Measurements from ENCODE around the gene SPEF2.

The SPEF2 gene

GRCh38 chr5:35776757-35777156, 159.1 kb downstream of the SPEF2 start:
- no peaks in the 10 kb centered on the region for H3K9me3 ChIP-seq (ENCODE audit: control insufficient read depth, insufficient read depth, low read depth, low read length)
- ChIA-PET POLR2A (no interaction called here), CTCF (interaction anchor here (0.6 to 8.2 kb wide), 21 partner anchors 10 to 574 kb away, joined by 3 to 147 read pairs (median 4); partner anchors contain the start of genes CAPSL and SPEF2)
- no peaks in the 10 kb centered on the region for H3K36me3 ChIP-seq (ENCODE audit: control insufficient read depth in 2 of 2, insufficient read depth in 1 of 2, low read length in 2 of 2)
- TF ChIP-seq MZF1 (tag by site-specific recombination; IDR thresholded peaks at IDR 0.05; ENCODE audit: borderline replicate concordance) (no peak), ZNF777 (tag by site-specific recombination; IDR thresholded peaks at IDR 0.05; ENCODE audit: borderline replicate concordance) (no peak), KLF1 (tag by site-specific recombination; IDR thresholded peaks at IDR 0.05) (no peak), ZBTB11 (tag by site-specific recombination; conservative IDR thresholded peaks at IDR 0.05; ENCODE audit: low read depth) (no peak), ZNF146 (tag by site-specific recombination; IDR thresholded peaks at IDR 0.05) (no peak), ZNF677 (tag by site-specific recombination; IDR thresholded peaks at IDR 0.05) (no peak), ZNF394 (tag by site-specific recombination; IDR thresholded peaks at IDR 0.05; ENCODE audit: borderline replicate concordance) (no peak), ZNF398 (tag by site-specific recombination; IDR thresholded peaks at IDR 0.05) (no peak), ZNF510 (tag by site-specific recombination; IDR thresholded peaks at IDR 0.05; ENCODE audit: insufficient replicate concordance) (no peak), ZNF837 (tag by site-specific recombination; IDR thresholded peaks at IDR 0.05) (no peak), ZNF280C (tag by site-specific recombination; IDR thresholded peaks at IDR 0.05) (no peak), TRIM28 (IDR thresholded peaks at IDR 0.05; ENCODE audit: borderline replicate concordance, low read length) (no peak), ZNF792 (tag by site-specific recombination; IDR thresholded peaks at IDR 0.05) (no peak)
- H3K4me3 ChIP-seq (ENCODE audit: low read depth, low read length): no peak overlapping the region
- H3K4me1 ChIP-seq (ENCODE audit: control insufficient read depth, insufficient read depth, low read length): no peaks in the 10 kb centered on the region
- no peak overlapping the region for H3K27ac ChIP-seq (ENCODE audit: extremely low read depth, low read depth, low read length)

- Histone ChIP-seq H3K4me3 (ENCODE audit: low read depth, low read length) (no peak overlapping the region), H3K4me1 (ENCODE audit: control insufficient read depth, insufficient read depth, low read length) (no peaks in the 10 kb centered on the region), H3K27ac (ENCODE audit: extremely low read depth, low read depth, low read length) (no peak overlapping the region), H3K36me3 (ENCODE audit: control insufficient read depth in 2 of 2, insufficient read depth in 1 of 2, low read length in 2 of 2) (no peaks in the 10 kb centered on the region), H3K9me3 (ENCODE audit: control insufficient read depth, insufficient read depth, low read depth, low read length) (no peaks in the 10 kb centered on the region)
- ChIA-PET CTCF (interaction anchor here (0.6 to 8.2 kb wide), 34 partner anchors 9 to 576 kb away, joined by 3 to 147 read pairs (median 4); partner anchors contain the start of gene CAPSL), POLR2A (no interaction called here)
- TF ChIP-seq ZNF423 (tag by site-specific recombination; IDR thresholded peaks at IDR 0.05) (no peak), REST (tag by site-specific recombination; IDR thresholded peaks at IDR 0.05) (peak; percentile 77), KLF7 (tag by site-specific recombination; IDR thresholded peaks at IDR 0.05; ENCODE audit: borderline replicate concordance) (no peak), ZBTB1 (tag by site-specific recombination; IDR thresholded peaks at IDR 0.05) (peak; percentile 48; the same call in 1 of the 2 replicates), SCRT2 (tag by site-specific recombination; IDR thresholded peaks at IDR 0.05) (no peak), ZNF138 (tag by site-specific recombination; IDR thresholded peaks at IDR 0.05; ENCODE audit: borderline replicate concordance) (no peak), ZSCAN30 (tag by site-specific recombination; IDR thresholded peaks at IDR 0.05) (no peak), ZNF311 (tag by site-specific recombination; IDR thresholded peaks at IDR 0.05; ENCODE audit: borderline replicate concordance) (no peak), ZNF645 (tag by site-specific recombination; IDR thresholded peaks at IDR 0.05) (no peak)
Observed at GRCh38 chr5:35777358-35778087, 159.9 kb downstream of the SPEF2 start.

Measured in HEK293 (cell line).